Measurements from ENCODE around the gene NDFIP1. TPM values are rescaled to one million over a fixed set of nuclear protein-coding genes. Genes with fewer than 3 reads are reported as not detected.

The NDFIP1 gene
- total RNA-seq, 1 experiment from 2014 or later, result 27.6 TPM

DNA sequence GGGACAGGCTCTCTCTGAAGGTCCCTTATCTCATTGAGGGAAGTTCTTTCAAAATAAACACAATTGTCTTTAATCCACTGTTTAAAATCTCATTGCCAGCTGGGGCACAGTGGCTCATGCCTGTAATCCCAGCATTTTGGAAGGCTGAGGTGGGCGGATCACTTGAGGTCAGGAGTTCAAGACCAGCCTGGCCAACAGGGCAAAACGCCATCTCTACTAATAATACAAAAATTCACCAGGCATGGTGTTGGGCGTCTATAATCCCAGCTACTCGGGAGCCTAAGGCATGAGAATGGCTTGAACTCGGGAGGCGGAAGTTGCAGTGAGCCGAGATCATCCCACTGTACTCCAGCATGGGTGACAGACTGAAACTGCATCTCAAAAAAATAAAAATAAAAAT lies 8.3 kb upstream of the NDFIP1 start:
- ChIA-PET POLR2A (no interaction called here), CTCF (no interaction called here)
- Mint-ChIP-seq H3K27ac (no peak overlapping the region), H3K9me3 (peaks cover 9% of the 10 kb centered on the region), H3K4me3 (no peak overlapping the region), H3K36me3 (no peaks in the 10 kb centered on the region), H3K27me3 (ENCODE audit: low read depth) (no peaks in the 10 kb centered on the region), H3K4me1 (peaks cover 29% of the 10 kb centered on the region)
- TF ChIP-seq RORB (CRISPR knock-in tag; IDR thresholded peaks at IDR 0.05) (no peak), ELF4 (CRISPR knock-in tag; IDR thresholded peaks at IDR 0.05; ENCODE audit: low read depth) (no peak), EMX1 (CRISPR knock-in tag; IDR thresholded peaks at IDR 0.05) (no peak), ZNF416 (CRISPR knock-in tag; IDR thresholded peaks at IDR 0.05) (no peak), ZNF423 (CRISPR knock-in tag; IDR thresholded peaks at IDR 0.05) (no peak), ZNF263 (CRISPR knock-in tag; IDR thresholded peaks at IDR 0.05; ENCODE audit: low read depth) (no peak), ATF1 (CRISPR knock-in tag; IDR thresholded peaks at IDR 0.05) (no peak), ETV6 (CRISPR knock-in tag; IDR thresholded peaks at IDR 0.05) (no peak), ZNF121 (CRISPR knock-in tag; IDR thresholded peaks at IDR 0.05) (no peak), SMAD4 (CRISPR knock-in tag; IDR thresholded peaks at IDR 0.05) (no peak), SP1 (CRISPR knock-in tag; conservative IDR thresholded peaks at IDR 0.05) (no peak), ZNF671 (CRISPR knock-in tag; IDR thresholded peaks at IDR 0.05) (no peak), FOXK1 (CRISPR knock-in tag; IDR thresholded peaks at IDR 0.05) (no peak), MYBL2 (CRISPR knock-in tag; IDR thresholded peaks at IDR 0.05) (no peak)
- TF ChIP-seq, protein P1, sequence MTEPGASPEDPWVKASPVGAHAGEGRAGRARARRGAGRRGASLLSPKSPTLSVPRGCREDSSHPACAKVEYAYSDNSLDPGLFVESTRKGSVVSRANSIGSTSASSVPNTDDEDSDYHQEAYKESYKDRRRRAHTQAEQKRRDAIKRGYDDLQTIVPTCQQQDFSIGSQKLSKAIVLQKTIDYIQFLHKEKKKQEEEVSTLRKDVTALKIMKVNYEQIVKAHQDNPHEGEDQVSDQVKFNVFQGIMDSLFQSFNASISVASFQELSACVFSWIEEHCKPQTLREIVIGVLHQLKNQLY (CRISPR knock-in tag; IDR thresholded peaks at IDR 0.05), result no peak
- TF ChIP-seq, protein P2, sequence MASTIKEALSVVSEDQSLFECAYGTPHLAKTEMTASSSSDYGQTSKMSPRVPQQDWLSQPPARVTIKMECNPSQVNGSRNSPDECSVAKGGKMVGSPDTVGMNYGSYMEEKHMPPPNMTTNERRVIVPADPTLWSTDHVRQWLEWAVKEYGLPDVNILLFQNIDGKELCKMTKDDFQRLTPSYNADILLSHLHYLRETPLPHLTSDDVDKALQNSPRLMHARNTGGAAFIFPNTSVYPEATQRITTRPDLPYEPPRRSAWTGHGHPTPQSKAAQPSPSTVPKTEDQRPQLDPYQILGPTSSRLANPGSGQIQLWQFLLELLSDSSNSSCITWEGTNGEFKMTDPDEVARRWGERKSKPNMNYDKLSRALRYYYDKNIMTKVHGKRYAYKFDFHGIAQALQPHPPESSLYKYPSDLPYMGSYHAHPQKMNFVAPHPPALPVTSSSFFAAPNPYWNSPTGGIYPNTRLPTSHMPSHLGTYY (CRISPR knock-in tag; IDR thresholded peaks at IDR 0.05), result no peak
- TF ChIP-seq, protein P3, sequence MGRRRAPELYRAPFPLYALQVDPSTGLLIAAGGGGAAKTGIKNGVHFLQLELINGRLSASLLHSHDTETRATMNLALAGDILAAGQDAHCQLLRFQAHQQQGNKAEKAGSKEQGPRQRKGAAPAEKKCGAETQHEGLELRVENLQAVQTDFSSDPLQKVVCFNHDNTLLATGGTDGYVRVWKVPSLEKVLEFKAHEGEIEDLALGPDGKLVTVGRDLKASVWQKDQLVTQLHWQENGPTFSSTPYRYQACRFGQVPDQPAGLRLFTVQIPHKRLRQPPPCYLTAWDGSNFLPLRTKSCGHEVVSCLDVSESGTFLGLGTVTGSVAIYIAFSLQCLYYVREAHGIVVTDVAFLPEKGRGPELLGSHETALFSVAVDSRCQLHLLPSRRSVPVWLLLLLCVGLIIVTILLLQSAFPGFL (CRISPR knock-in tag; IDR thresholded peaks at IDR 0.05; ENCODE audit: borderline replicate concordance), result no peak
- TF ChIP-seq, protein P4, sequence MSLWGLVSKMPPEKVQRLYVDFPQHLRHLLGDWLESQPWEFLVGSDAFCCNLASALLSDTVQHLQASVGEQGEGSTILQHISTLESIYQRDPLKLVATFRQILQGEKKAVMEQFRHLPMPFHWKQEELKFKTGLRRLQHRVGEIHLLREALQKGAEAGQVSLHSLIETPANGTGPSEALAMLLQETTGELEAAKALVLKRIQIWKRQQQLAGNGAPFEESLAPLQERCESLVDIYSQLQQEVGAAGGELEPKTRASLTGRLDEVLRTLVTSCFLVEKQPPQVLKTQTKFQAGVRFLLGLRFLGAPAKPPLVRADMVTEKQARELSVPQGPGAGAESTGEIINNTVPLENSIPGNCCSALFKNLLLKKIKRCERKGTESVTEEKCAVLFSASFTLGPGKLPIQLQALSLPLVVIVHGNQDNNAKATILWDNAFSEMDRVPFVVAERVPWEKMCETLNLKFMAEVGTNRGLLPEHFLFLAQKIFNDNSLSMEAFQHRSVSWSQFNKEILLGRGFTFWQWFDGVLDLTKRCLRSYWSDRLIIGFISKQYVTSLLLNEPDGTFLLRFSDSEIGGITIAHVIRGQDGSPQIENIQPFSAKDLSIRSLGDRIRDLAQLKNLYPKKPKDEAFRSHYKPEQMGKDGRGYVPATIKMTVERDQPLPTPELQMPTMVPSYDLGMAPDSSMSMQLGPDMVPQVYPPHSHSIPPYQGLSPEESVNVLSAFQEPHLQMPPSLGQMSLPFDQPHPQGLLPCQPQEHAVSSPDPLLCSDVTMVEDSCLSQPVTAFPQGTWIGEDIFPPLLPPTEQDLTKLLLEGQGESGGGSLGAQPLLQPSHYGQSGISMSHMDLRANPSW (CRISPR knock-in tag; conservative IDR thresholded peaks at IDR 0.05; ENCODE audit: low read depth), result no peak
- TF ChIP-seq, protein P5, sequence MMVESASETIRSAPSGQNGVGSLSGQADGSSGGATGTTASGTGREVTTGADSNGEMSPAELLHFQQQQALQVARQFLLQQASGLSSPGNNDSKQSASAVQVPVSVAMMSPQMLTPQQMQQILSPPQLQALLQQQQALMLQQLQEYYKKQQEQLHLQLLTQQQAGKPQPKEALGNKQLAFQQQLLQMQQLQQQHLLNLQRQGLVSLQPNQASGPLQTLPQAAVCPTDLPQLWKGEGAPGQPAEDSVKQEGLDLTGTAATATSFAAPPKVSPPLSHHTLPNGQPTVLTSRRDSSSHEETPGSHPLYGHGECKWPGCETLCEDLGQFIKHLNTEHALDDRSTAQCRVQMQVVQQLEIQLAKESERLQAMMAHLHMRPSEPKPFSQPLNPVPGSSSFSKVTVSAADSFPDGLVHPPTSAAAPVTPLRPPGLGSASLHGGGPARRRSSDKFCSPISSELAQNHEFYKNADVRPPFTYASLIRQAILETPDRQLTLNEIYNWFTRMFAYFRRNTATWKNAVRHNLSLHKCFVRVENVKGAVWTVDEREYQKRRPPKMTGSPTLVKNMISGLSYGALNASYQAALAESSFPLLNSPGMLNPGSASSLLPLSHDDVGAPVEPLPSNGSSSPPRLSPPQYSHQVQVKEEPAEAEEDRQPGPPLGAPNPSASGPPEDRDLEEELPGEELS (CRISPR knock-in tag; IDR thresholded peaks at IDR 0.05), result no peak
- ATAC-seq (no peak), DNase-seq (ENCODE audit: low spot score) (no peak)
